Measurements from ENCODE around the gene ASIC4.

- TF ChIP-seq POLR2A (IDR thresholded peaks at IDR 0.05) (no peak), CTCF (IDR thresholded peaks at IDR 0.05) (peak; percentile 87 to 96 (median 90)), EP300 (IDR thresholded peaks at IDR 0.05) (no peak), POLR2AphosphoS5 (IDR thresholded peaks at IDR 0.05) (no peak)
Measured at GRCh38 chr2:219541611-219542180, 27.4 kb downstream of the ASIC4 start.
